LNCaP clone FGC (cell line): Measurements from ENCODE around the gene CC2D2A.

Experiments used
- DNase-seq: peaks from one replicate; pipeline ENCODE4 v3.0.0-alpha.2; 2011; ENCODE audit warnings: low read depth
- H3K4me3 ChIP-seq: 2 replicates; pipeline ENCODE4 v1.5.1; 2011; ENCODE audit warnings: mild to moderate bottlenecking, low read depth, low read length, control low read depth
- CTCF ChIP-seq: IDR thresholded peaks from 2 replicates; pipeline ENCODE4 v1.5.1; 2012; ENCODE audit warnings: mild to moderate bottlenecking; ENCODE audit not compliant: control insufficient read depth, insufficient read depth; ENCODE audit errors: extremely low read depth

Gene CC2D2A

GRCh38 chr4:15543537-15544247 lies 74.0 kb downstream of the CC2D2A start:
- no peak for DNase-seq
- no peak for TF ChIP-seq CTCF
- no peak overlapping the region for H3K4me3 ChIP-seq

GRCh38 chr4:15544248-15544729 lies 74.6 kb downstream of the CC2D2A start:
- TF ChIP-seq CTCF: no peak
- no peak overlapping the region for H3K4me3 ChIP-seq
- no peak for DNase-seq

GRCh38 chr4:15545371-15545770 lies 75.7 kb downstream of the CC2D2A start:
- no peak overlapping the region for H3K4me3 ChIP-seq
- TF ChIP-seq CTCF: no peak
- DNase-seq: no peak

GRCh38 chr4:15547392-15547791 lies 77.7 kb downstream of the CC2D2A start:
- no peak for TF ChIP-seq CTCF
- H3K4me3 ChIP-seq: no peak overlapping the region
- DNase-seq: no peak

- H3K4me3 ChIP-seq: no peak overlapping the region
- no peak for TF ChIP-seq CTCF
- no peak for DNase-seq
Observed at GRCh38 chr4:15550491-15550890, 80.8 kb downstream of the CC2D2A start.

- TF ChIP-seq CTCF: no peak
- peak; percentile 17 for DNase-seq
- no peak overlapping the region for H3K4me3 ChIP-seq
Observed at GRCh38 chr4:15551740-15552446, 82.2 kb downstream of the CC2D2A start.
